ENCODE measurements around the gene ADCYAP1R1. TPM values are rescaled to one million over a fixed set of nuclear protein-coding genes. Genes with fewer than 3 reads are reported as not detected.
A peak's percentile ranks its signal among the peaks of the same experiment; 100 is the strongest.

The ADCYAP1R1 gene
- total RNA-seq, 1 donor from 2014 or later = 2.9 TPM

- H3K4me3 ChIP-seq = no peak overlapping the region
- H3K4me1 ChIP-seq = no peaks in the 10 kb centered on the region
- DNase-seq = no peak
- intact Hi-C loops (cut with DNase I) = no loop called here
- H3K27ac ChIP-seq = no peak overlapping the region
- ATAC-seq = no peak
- H3K9me3 ChIP-seq = no peaks in the 10 kb centered on the region
- no peak for TF ChIP-seq CTCF (IDR thresholded peaks at IDR 0.05)
- no peaks in the 10 kb centered on the region for H3K36me3 ChIP-seq
- no peaks in the 10 kb centered on the region for H3K27me3 ChIP-seq (ENCODE audit: low read depth)
These were observed 24.7 kb downstream of the ADCYAP1R1 start for GRCh38 chr7:31076641-31077310.

GRCh38 chr7:31077484-31078362, 25.6 kb downstream of the ADCYAP1R1 start:
- H3K9me3 ChIP-seq = no peaks in the 10 kb centered on the region
- no peak overlapping the region for H3K27ac ChIP-seq
- DNase-seq (peak; percentile 12), ATAC-seq (no peak)
- no peak for TF ChIP-seq CTCF (IDR thresholded peaks at IDR 0.05)
- no peak overlapping the region for H3K4me3 ChIP-seq
- H3K36me3 ChIP-seq = no peaks in the 10 kb centered on the region
- intact Hi-C loops (cut with DNase I) = no loop called here
- H3K27me3 ChIP-seq (ENCODE audit: low read depth) = no peaks in the 10 kb centered on the region
- no peaks in the 10 kb centered on the region for H3K4me1 ChIP-seq

GRCh38 chr7:31078363-31078990, 26.4 kb downstream of the ADCYAP1R1 start:
- ATAC-seq (no peak), DNase-seq (peak; percentile 35)
- intact Hi-C loops (cut with DNase I) = no loop called here
- TF ChIP-seq CTCF (IDR thresholded peaks at IDR 0.05) = no peak
- H3K4me3 ChIP-seq = no peak overlapping the region
- H3K27ac ChIP-seq = no peak overlapping the region
- no peaks in the 10 kb centered on the region for H3K27me3 ChIP-seq (ENCODE audit: low read depth)
- H3K36me3 ChIP-seq = no peaks in the 10 kb centered on the region
- H3K4me1 ChIP-seq = no peaks in the 10 kb centered on the region
- H3K9me3 ChIP-seq = no peaks in the 10 kb centered on the region

- TF ChIP-seq CTCF (IDR thresholded peaks at IDR 0.05) = no peak
- Histone ChIP-seq H3K9me3 (no peaks in the 10 kb centered on the region), H3K27ac (no peak overlapping the region), H3K4me1 (no peaks in the 10 kb centered on the region), H3K36me3 (no peaks in the 10 kb centered on the region), H3K4me3 (no peak overlapping the region), H3K27me3 (ENCODE audit: low read depth) (no peaks in the 10 kb centered on the region)
- intact Hi-C loops (cut with DNase I) = no loop called here
- peak; percentile 15 for DNase-seq
- no peak for ATAC-seq
These were observed 27.2 kb downstream of the ADCYAP1R1 start for GRCh38 chr7:31079126-31079823.

- H3K27ac ChIP-seq = no peak overlapping the region
- no peaks in the 10 kb centered on the region for H3K27me3 ChIP-seq (ENCODE audit: low read depth)
- H3K36me3 ChIP-seq = no peaks in the 10 kb centered on the region
- no peak for TF ChIP-seq CTCF (IDR thresholded peaks at IDR 0.05)
- H3K4me3 ChIP-seq = no peak overlapping the region
- H3K9me3 ChIP-seq = no peaks in the 10 kb centered on the region
- ATAC-seq (no peak), DNase-seq (peak; percentile 13)
- H3K4me1 ChIP-seq = no peaks in the 10 kb centered on the region
- intact Hi-C loops (cut with DNase I) = no loop called here
These were observed 27.9 kb downstream of the ADCYAP1R1 start for GRCh38 chr7:31079824-31080511.
